ENCODE measurements around the gene ATXN1.

DNA sequence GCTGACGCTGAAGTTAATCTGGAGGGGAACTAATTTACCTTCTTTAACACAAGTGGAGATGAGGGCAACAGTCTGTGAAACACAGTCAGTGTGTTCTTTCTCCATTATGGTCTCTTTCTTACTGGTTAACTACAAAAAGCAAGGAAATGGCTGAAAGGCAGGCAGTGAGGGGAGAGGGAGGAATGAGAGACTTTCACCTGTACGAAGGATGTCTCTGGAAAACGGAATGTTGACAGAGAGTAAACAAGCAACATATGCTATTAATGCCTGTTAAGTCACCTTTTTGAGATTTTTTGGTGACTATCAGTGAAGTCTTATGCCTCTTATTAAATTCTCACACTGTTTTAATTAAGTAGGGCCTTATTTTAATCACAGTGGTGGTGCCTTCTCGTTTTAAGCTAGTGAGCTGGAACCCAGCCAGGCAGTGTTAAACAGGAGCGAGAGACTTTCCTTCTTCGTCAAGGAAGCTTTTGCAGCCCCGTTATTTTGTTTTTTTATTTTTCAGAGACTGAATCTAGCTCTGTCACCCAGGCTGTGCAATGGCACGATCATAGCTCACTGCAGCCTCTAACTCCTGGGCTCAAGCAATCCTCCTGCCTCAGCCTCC lies 165.6 kb downstream of the ATXN1 start:
- TF ChIP-seq, protein P1, sequence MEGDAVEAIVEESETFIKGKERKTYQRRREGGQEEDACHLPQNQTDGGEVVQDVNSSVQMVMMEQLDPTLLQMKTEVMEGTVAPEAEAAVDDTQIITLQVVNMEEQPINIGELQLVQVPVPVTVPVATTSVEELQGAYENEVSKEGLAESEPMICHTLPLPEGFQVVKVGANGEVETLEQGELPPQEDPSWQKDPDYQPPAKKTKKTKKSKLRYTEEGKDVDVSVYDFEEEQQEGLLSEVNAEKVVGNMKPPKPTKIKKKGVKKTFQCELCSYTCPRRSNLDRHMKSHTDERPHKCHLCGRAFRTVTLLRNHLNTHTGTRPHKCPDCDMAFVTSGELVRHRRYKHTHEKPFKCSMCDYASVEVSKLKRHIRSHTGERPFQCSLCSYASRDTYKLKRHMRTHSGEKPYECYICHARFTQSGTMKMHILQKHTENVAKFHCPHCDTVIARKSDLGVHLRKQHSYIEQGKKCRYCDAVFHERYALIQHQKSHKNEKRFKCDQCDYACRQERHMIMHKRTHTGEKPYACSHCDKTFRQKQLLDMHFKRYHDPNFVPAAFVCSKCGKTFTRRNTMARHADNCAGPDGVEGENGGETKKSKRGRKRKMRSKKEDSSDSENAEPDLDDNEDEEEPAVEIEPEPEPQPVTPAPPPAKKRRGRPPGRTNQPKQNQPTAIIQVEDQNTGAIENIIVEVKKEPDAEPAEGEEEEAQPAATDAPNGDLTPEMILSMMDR (IDR thresholded peaks at IDR 0.05), result no peak
- TF ChIP-seq POLR2A (IDR thresholded peaks at IDR 0.05), result no peak
